Left ventricle myocardium inferior (tissue), 1 donor: Measurements from ENCODE around the gene AXIN1. TPM values are rescaled to one million over a fixed set of nuclear protein-coding genes. Genes with fewer than 3 reads are reported as not detected.
A peak's percentile ranks its signal among the peaks of the same experiment; 100 is the strongest.

Experiments
- DNase-seq: peaks from one replicate; pipeline ENCODE4 v3.0.0-alpha.2; 2020
- H3K27ac ChIP-seq: fragments of 200-600 bp; replicated peaks from 2 replicates; pipeline ENCODE4 v1.8.0; 2021
- H3K27me3 ChIP-seq: fragments of 200-600 bp; 2 replicates; pipeline ENCODE4 v1.8.0; 2021; ENCODE audit warnings: low read depth
- H3K36me3 ChIP-seq: fragments of 200-600 bp; 2 replicates; pipeline ENCODE4 v1.8.0; 2021
- H3K4me1 ChIP-seq: fragments of 200-600 bp; 2 replicates; pipeline ENCODE4 v1.8.0; 2021
- H3K4me3 ChIP-seq: fragments of 200-600 bp; 2 replicates; pipeline ENCODE4 v1.8.0; 2021; ENCODE audit warnings: mild to moderate bottlenecking, moderate library complexity
- H3K9me3 ChIP-seq: fragments of 200-600 bp; replicated peaks from 2 replicates; pipeline ENCODE4 v1.8.0; 2021
- intact Hi-C: fragments of 100-400 bp; cut with micrococcal nuclease; formaldehyde crosslinking; loops from one replicate; pipeline ENCODE4 v1.11.0; 2022
- total RNA-seq: library from RNA; stranded (reverse); fragmentation: NEBNext Ultra II Directional; extraction: Animal tissue kit (Norgen Biotek cat#: 25700); gene quantifications from one replicate; pipeline ENCODE4 v1.2.1, GENCODE V29; 2021
- TF ChIP-seq, protein P1 (sequence below): fragments of 200-600 bp; IDR thresholded peaks from 2 replicates; pipeline ENCODE4 v1.8.0; 2021; ENCODE audit warnings: antibody characterized with exemption, mild to moderate bottlenecking, borderline replicate concordance
- donor health status: DM: no; HTN: yes; CAD: no; lungs with severe emphysema.

AXIN1 gene
- total RNA-seq, 1 donor from 2014 or later, result 12.2 TPM

DNA sequence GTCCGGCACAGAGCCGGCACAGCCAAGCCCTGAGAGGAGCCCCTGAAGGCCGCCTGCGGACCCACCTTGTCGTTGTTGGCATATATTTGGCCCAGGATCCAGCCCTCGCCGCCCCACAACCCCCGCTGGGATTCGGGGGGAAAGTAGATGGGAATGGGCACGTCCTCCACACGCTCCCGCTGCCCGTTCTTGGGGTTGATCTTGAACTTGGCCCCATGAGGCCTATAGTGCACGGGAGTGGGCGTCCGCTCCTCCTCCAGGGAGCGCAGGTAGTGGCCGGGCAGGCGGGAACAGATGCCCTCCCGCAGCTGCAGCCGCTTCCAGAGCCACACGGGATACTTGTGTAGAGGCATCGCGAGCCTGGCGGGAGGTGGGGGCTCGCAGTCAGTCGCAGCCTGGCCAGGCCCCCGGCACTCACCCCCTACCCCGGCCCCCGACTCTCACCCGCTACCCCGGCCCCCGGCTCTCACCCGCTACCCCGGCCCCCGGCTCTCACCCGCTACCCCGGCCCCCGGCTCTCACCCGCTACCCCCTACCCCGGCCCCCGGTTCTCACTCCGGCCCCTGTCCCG is 17.4 kb upstream of the AXIN1 start:
- no peaks in the 10 kb centered on the region for H3K27me3 ChIP-seq
- no peaks in the 10 kb centered on the region for H3K9me3 ChIP-seq
- H3K4me1 ChIP-seq, result peaks cover 23% of the 10 kb centered on the region
- DNase-seq, result no peak
- intact Hi-C loops, result no loop called here
- H3K36me3 ChIP-seq, result peaks cover 61% of the 10 kb centered on the region
- peak overlapping the region; percentile 81 for H3K27ac ChIP-seq
- TF ChIP-seq, protein P1, sequence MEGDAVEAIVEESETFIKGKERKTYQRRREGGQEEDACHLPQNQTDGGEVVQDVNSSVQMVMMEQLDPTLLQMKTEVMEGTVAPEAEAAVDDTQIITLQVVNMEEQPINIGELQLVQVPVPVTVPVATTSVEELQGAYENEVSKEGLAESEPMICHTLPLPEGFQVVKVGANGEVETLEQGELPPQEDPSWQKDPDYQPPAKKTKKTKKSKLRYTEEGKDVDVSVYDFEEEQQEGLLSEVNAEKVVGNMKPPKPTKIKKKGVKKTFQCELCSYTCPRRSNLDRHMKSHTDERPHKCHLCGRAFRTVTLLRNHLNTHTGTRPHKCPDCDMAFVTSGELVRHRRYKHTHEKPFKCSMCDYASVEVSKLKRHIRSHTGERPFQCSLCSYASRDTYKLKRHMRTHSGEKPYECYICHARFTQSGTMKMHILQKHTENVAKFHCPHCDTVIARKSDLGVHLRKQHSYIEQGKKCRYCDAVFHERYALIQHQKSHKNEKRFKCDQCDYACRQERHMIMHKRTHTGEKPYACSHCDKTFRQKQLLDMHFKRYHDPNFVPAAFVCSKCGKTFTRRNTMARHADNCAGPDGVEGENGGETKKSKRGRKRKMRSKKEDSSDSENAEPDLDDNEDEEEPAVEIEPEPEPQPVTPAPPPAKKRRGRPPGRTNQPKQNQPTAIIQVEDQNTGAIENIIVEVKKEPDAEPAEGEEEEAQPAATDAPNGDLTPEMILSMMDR, result no peak
- H3K4me3 ChIP-seq, result peak overlapping the region; percentile 65

DNA sequence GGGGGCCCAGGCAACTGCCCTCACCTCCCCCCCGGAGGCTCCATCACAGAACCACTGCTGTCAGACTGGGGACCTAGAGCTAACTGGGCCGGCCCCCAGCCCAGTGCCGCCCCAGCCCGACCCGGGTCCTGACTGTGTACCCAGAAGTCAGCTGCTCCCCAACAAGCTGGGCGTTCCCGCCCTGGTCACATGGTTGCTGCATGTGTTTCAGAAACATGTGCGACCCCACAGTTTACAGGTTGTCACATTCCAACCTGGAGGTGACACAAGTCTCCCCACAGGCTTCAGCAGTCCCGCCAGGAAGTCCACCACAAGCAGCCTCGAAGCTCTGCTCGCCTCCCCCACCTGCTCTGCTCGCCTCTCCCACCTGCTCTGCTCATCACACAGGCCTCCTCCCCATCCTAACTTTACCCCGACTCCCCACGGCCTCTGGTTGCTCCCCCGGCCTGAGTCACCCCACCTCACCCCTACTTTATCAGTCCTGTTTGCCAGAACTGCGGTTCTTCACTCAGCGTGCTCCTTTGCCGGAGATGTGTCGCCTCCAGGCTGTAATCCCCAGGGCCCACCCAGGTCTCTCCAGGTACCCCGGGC is 16.8 kb upstream of the AXIN1 start:
- Histone ChIP-seq H3K36me3 (peaks cover 56% of the 10 kb centered on the region), H3K4me1 (peaks cover 23% of the 10 kb centered on the region), H3K9me3 (no peaks in the 10 kb centered on the region), H3K4me3 (peak overlapping the region; percentile 65), H3K27ac (no peak overlapping the region), H3K27me3 (peaks cover 4% of the 10 kb centered on the region)
- intact Hi-C loops, result no loop called here
- DNase-seq, result no peak
- TF ChIP-seq, protein P1, result no peak

DNA sequence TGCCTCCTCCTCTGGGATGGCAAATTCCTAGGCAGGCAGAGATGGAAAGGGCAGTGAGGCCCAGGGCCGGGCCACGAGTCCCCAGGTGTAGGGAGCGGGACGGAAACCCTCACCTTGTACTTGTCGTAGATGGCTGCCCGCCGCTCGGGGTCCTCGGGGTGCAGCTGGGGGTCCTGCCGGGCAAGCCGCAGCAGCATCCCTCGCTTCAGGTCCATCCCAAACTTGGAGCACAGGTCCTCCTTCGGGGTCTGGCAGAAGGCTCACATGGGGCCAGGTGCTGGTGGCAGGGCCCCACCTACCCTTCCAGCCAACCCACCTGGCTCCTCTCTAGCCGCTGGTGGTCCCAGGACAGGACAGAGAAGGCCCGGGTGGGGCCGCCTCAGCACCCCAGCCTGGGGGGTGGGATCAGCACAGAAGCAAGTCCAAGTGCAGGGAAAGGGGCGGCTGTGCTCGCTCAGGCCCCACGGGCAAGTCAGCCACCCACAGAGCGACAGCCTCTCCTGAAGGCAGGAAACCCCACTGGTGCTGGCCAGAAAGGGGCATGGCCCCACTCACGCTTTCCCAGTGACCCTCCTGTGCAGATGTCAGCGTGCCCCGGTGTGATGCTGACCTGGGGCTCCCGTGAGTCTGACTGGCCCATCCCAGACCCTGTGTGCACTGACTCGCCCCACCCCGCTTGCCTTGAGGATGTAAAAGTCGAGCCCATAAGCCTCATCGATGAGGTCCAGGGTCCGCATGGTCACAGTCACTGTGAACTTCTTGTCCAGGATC is 16.1 kb upstream of the AXIN1 start:
- peaks cover 23% of the 10 kb centered on the region for H3K4me1 ChIP-seq
- intact Hi-C loops, result no loop called here
- H3K36me3 ChIP-seq, result peaks cover 49% of the 10 kb centered on the region
- peaks cover 10% of the 10 kb centered on the region for H3K27me3 ChIP-seq
- no peak overlapping the region for H3K27ac ChIP-seq
- no peak for DNase-seq
- TF ChIP-seq, protein P1, result no peak
- no peaks in the 10 kb centered on the region for H3K9me3 ChIP-seq
- H3K4me3 ChIP-seq, result no peak overlapping the region

DNA sequence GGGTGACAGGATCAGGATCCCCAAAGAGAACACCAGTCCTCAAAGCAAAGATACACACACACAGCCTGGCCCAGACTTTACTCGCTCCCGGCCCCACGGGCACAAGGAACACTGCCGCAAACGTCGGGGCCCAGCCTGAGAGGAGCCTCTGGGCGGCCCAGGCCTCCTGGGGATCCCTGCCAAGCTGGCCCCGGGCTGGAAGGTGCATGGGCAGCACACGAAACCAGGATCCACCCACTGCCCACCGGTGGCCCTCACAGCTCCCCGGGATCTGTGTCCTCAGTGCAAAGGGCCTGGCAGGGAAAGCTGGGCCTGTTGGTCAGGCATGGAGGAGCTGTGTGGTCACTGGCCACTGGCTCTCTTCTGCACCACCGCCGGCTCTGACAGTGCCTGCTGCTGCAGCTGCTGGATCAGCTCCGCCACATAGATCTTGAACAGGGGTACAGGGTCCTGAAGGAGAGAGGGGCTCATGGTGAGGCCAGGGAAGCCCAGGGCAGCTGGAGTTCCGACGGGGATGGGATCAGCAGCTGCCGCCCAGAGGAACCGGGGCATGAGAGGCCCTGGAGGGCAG is 14.9 kb upstream of the AXIN1 start:
- H3K36me3 ChIP-seq, result peaks cover 41% of the 10 kb centered on the region
- no peak for DNase-seq
- intact Hi-C loops, result no loop called here
- H3K27me3 ChIP-seq, result peaks cover 18% of the 10 kb centered on the region
- H3K4me1 ChIP-seq, result peaks cover 23% of the 10 kb centered on the region
- no peak overlapping the region for H3K27ac ChIP-seq
- no peak overlapping the region for H3K4me3 ChIP-seq
- TF ChIP-seq, protein P1, result no peak
- H3K9me3 ChIP-seq, result no peaks in the 10 kb centered on the region

DNA sequence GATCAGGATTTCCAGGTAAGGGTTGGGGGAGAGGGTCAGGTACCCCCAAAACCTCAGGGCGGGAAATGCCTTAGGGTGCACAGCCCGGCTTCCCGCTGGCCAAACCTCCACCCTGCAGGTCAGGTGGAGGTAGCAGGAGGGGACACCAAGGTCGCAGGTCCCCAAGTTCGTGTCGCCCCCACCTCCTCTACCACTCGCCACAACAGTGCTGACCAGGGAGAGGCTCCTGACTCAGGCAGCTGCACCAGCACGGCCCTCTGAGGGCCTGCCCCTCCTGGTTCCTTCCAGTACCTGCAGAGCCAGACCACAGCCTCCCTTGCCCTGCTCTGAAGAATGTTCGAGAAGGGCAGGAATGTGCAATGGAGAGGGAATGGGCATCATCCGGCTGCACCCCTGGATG is 14.0 kb upstream of the AXIN1 start:
- Histone ChIP-seq H3K4me3 (no peak overlapping the region), H3K27me3 (peaks cover 18% of the 10 kb centered on the region), H3K9me3 (no peaks in the 10 kb centered on the region), H3K36me3 (peaks cover 31% of the 10 kb centered on the region), H3K27ac (no peak overlapping the region), H3K4me1 (peaks cover 25% of the 10 kb centered on the region)
- no peak for DNase-seq
- TF ChIP-seq, protein P1, result no peak
- intact Hi-C loops, result no loop called here
